OCI-LY1 (cell line): ENCODE data around the gene TBC1D8B.

Source experiments
- EZH2 ChIP-seq: fragments of 200-600 bp; sonication (generic), shearing (Covaris generic); IDR thresholded peaks from 2 replicates; pipeline ENCODE4 v1.8.0; 2017; ENCODE audit warnings: borderline replicate concordance, mixed run types, mild to moderate bottlenecking, antibody characterized with exemption, low read length, moderate library complexity, mixed read lengths
- TF ChIP-seq, protein P1 (sequence below): fragments of 200-600 bp; sonication (generic), shearing (Covaris generic); IDR thresholded peaks from 2 replicates; pipeline ENCODE4 v1.5.1; 2017; ENCODE audit warnings: mild to moderate bottlenecking, antibody characterized with exemption, low read length, moderate library complexity, mixed read lengths

DNA sequence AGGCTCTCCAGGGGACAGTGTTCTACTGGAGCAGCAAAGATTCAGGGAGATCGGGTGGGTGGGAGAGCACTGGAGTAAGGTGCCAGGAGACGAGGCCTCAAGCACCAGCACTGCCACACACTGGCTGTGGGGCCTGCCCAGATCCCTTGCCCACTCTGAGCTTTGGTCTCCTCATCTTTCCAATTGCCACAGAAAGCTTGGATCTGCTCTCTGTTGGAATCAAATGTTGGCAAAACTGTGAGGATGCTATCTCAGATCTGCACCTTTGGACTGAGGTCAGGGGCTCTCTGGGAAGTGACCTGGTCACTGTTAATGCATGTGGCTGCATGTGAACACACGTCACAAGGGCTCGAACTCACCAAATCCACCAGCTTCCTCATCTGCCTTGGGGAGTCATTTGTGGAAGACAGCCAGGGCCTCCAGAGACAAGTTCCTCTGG lies 99.3 kb downstream of the TBC1D8B start:
- no peak for TF ChIP-seq EZH2
- TF ChIP-seq, protein P1, sequence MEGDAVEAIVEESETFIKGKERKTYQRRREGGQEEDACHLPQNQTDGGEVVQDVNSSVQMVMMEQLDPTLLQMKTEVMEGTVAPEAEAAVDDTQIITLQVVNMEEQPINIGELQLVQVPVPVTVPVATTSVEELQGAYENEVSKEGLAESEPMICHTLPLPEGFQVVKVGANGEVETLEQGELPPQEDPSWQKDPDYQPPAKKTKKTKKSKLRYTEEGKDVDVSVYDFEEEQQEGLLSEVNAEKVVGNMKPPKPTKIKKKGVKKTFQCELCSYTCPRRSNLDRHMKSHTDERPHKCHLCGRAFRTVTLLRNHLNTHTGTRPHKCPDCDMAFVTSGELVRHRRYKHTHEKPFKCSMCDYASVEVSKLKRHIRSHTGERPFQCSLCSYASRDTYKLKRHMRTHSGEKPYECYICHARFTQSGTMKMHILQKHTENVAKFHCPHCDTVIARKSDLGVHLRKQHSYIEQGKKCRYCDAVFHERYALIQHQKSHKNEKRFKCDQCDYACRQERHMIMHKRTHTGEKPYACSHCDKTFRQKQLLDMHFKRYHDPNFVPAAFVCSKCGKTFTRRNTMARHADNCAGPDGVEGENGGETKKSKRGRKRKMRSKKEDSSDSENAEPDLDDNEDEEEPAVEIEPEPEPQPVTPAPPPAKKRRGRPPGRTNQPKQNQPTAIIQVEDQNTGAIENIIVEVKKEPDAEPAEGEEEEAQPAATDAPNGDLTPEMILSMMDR, result no peak
